Panc1 (cell line): ENCODE measurements around the gene SIGLEC1. TPM values are rescaled to one million over a fixed set of nuclear protein-coding genes. Genes with fewer than 3 reads are reported as not detected.

Experiments
- ATAC-seq: fragments of 200-7000 bp; cut with Tn5 transposase; 2 replicates; pipeline ENCODE4 v1.9.1; 2020; ENCODE audit warnings: mild to moderate bottlenecking, moderate library complexity
- BruUV-seq: library from RNA; stranded (reverse); fragments of 400-500 nt; replicated peaks from 2 replicates; lab custom pipeline; 2021; lab: Mats Ljungman, UMichigan
- CTCF ChIA-PET: fragments of 300-600 bp; sonication (Branson Sonifier 250); formaldehyde crosslinking; loops from one replicate; lab custom pipeline; 2022; ENCODE audit warnings: antibody characterized with exemption; lab: Charles Lee
- POLR2A ChIA-PET: fragments of 300-600 bp; sonication (Branson Sonifier 250); formaldehyde crosslinking; loops from one replicate; lab custom pipeline; 2022; ENCODE audit warnings: antibody characterized with exemption; lab: Charles Lee
- DNase-seq: peaks from one replicate; pipeline ENCODE4 v3.0.0-alpha.2; 2010; ENCODE audit warnings: low read depth, low spot score
- H3K27ac ChIP-seq: 2 replicates; pipeline ENCODE4 v1.5.1; 2011; ENCODE audit warnings: mild to moderate bottlenecking, low read length, inconsistent platforms
- H3K27me3 ChIP-seq: fragments of 200-500 bp; sonication (Bioruptor generic); 2 replicates; pipeline ENCODE4 v1.6.0; 2014; ENCODE audit warnings: low read length, inconsistent platforms; ENCODE audit not compliant: control insufficient read depth, insufficient read depth
- H3K36me3 ChIP-seq: fragments of 200-500 bp; sonication (Bioruptor generic); 2 replicates; pipeline ENCODE4 v1.5.1; 2014; ENCODE audit warnings: inconsistent platforms, mild to moderate bottlenecking, low read length, moderate library complexity; ENCODE audit not compliant: control insufficient read depth, insufficient read depth
- H3K4me1 ChIP-seq: 2 replicates; pipeline ENCODE4 v1.5.1; 2011; ENCODE audit warnings: inconsistent platforms, mild to moderate bottlenecking, low read length, moderate library complexity; ENCODE audit not compliant: control insufficient read depth, insufficient read depth
- H3K4me3 ChIP-seq, 2 experiments: 2 replicates each; pipeline ENCODE4 v1.5.1; 2011 to 2012; ENCODE audit warnings: low read depth in 2 of 2, low read length in 2 of 2, mild to moderate bottlenecking in 2 of 2, inconsistent platforms in 1 of 2, moderate library complexity in 1 of 2
- H3K9me3 ChIP-seq: fragments of 200-500 bp; sonication (Bioruptor generic); 2 replicates; pipeline ENCODE4 v1.5.1; 2014; ENCODE audit warnings: low read depth, mild to moderate bottlenecking, inconsistent platforms, low read length, moderate library complexity; ENCODE audit not compliant: control insufficient read depth, insufficient read depth
- POLR2AphosphoS5 ChIP-seq: IDR thresholded peaks from 2 replicates; pipeline ENCODE4 v1.6.1; 2012; ENCODE audit warnings: mild to moderate bottlenecking, low read depth, low read length, moderate library complexity
- SIN3A ChIP-seq: IDR thresholded peaks from 2 replicates; pipeline ENCODE4 v1.6.1; 2012; ENCODE audit warnings: low read depth, mild to moderate bottlenecking, low read length, moderate library complexity, borderline replicate concordance; ENCODE audit not compliant: insufficient read depth
- TCF7L2 ChIP-seq: IDR thresholded peaks from 2 replicates; pipeline ENCODE4 v1.6.1; 2011; ENCODE audit warnings: mild to moderate bottlenecking, low read depth, low read length, inconsistent platforms
- in situ Hi-C: cut with HindIII; loops from 2 replicates; pipeline ENCODE4 v1.10.0; 2016; ENCODE audit warnings: low sequenced_read_pairs, low pct_unique_long_range_greater_than_20kb
- intact Hi-C: fragments of 100-400 bp; cut with micrococcal nuclease; formaldehyde crosslinking; loops from one replicate; pipeline ENCODE4 v1.10.0; 2022; ENCODE audit not compliant: unreplicated experiment
- total RNA-seq: library from RNA; stranded (reverse); gene quantifications from one replicate; pipeline ENCODE4 v1.2.1, GENCODE V29; 2021; ENCODE audit not compliant: unreplicated experiment
- TF ChIP-seq, protein P1 (sequence below), 2 experiments: IDR thresholded peaks; 2 replicates each; pipeline ENCODE4 v1.6.1; 2011 to 2012; ENCODE audit warnings: low read depth in 2 of 2, control low read depth in 1 of 2, low read length in 1 of 2, mild to moderate bottlenecking in 1 of 2, moderate library complexity in 1 of 2; ENCODE audit not compliant: insufficient read depth in 1 of 2
- TF ChIP-seq, protein P2 (sequence below): fragments of 450-650 bp; IDR thresholded peaks from 2 replicates; pipeline ENCODE4 v1.5.1; 2017; ENCODE audit warnings: mild to moderate bottlenecking

Gene SIGLEC1
- total RNA-seq, 1 experiment from 2014 or later, result 0.03 TPM

GRCh38 chr20:3738111-3739053, 26.0 kb upstream of the SIGLEC1 start:
- no peaks in the 10 kb centered on the region for H3K36me3 ChIP-seq
- no peak overlapping the region for H3K4me3 ChIP-seq
- intact Hi-C loops (no loop called here), in situ Hi-C loops (no loop called here)
- no TSS peak for BruUV-seq
- ChIA-PET POLR2A (interaction anchor here (0.6 kb wide), 1 partner anchor 16 kb away, joined by 11 read pairs; no protein-coding TSS in a partner anchor), CTCF (no interaction called here)
- no peaks in the 10 kb centered on the region for H3K9me3 ChIP-seq
- no peaks in the 10 kb centered on the region for H3K27me3 ChIP-seq
- no peak overlapping the region for H3K27ac ChIP-seq
- TF ChIP-seq POLR2AphosphoS5 (no peak), SIN3A (no peak), TCF7L2 (no peak)
- TF ChIP-seq, protein P1, sequence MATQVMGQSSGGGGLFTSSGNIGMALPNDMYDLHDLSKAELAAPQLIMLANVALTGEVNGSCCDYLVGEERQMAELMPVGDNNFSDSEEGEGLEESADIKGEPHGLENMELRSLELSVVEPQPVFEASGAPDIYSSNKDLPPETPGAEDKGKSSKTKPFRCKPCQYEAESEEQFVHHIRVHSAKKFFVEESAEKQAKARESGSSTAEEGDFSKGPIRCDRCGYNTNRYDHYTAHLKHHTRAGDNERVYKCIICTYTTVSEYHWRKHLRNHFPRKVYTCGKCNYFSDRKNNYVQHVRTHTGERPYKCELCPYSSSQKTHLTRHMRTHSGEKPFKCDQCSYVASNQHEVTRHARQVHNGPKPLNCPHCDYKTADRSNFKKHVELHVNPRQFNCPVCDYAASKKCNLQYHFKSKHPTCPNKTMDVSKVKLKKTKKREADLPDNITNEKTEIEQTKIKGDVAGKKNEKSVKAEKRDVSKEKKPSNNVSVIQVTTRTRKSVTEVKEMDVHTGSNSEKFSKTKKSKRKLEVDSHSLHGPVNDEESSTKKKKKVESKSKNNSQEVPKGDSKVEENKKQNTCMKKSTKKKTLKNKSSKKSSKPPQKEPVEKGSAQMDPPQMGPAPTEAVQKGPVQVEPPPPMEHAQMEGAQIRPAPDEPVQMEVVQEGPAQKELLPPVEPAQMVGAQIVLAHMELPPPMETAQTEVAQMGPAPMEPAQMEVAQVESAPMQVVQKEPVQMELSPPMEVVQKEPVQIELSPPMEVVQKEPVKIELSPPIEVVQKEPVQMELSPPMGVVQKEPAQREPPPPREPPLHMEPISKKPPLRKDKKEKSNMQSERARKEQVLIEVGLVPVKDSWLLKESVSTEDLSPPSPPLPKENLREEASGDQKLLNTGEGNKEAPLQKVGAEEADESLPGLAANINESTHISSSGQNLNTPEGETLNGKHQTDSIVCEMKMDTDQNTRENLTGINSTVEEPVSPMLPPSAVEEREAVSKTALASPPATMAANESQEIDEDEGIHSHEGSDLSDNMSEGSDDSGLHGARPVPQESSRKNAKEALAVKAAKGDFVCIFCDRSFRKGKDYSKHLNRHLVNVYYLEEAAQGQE (IDR thresholded peaks at IDR 0.05; ENCODE audit: insufficient read depth in 1 of 2, low read depth in 2 of 2, low read length in 1 of 2), result no peak
- TF ChIP-seq, protein P2, sequence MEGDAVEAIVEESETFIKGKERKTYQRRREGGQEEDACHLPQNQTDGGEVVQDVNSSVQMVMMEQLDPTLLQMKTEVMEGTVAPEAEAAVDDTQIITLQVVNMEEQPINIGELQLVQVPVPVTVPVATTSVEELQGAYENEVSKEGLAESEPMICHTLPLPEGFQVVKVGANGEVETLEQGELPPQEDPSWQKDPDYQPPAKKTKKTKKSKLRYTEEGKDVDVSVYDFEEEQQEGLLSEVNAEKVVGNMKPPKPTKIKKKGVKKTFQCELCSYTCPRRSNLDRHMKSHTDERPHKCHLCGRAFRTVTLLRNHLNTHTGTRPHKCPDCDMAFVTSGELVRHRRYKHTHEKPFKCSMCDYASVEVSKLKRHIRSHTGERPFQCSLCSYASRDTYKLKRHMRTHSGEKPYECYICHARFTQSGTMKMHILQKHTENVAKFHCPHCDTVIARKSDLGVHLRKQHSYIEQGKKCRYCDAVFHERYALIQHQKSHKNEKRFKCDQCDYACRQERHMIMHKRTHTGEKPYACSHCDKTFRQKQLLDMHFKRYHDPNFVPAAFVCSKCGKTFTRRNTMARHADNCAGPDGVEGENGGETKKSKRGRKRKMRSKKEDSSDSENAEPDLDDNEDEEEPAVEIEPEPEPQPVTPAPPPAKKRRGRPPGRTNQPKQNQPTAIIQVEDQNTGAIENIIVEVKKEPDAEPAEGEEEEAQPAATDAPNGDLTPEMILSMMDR, result no peak
- ATAC-seq (no peak), DNase-seq (no peak)
- peaks cover 6% of the 10 kb centered on the region; the same call in 1 of the 2 replicates for H3K4me1 ChIP-seq

DNA sequence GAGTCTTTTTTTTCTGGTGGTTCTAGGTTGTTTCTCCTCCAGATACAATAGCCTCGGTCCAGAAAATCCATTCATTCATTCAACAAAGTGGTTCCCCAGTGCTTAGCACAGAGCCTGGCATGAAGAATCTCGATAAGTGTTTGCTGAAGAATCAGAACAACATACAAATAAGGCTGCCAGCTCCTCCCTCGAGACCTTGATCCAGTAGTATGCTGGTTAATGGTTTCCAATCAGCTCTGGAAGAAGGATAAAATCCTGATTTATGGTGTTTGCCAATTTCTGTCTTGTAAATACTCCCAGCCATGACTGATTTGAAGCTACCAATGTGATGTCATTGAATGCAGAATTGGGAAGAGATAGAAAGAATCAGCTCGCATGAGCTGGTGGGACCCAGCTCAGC, 23.4 kb upstream of the SIGLEC1 start:
- POLR2A ChIA-PET, result no interaction called here
- ATAC-seq (no peak), DNase-seq (no peak)
- Histone ChIP-seq H3K4me3 (no peak overlapping the region), H3K27ac (no peak overlapping the region), H3K4me1 (peaks cover 6% of the 10 kb centered on the region; the same call in 1 of the 2 replicates), H3K36me3 (no peaks in the 10 kb centered on the region), H3K9me3 (no peaks in the 10 kb centered on the region), H3K27me3 (no peaks in the 10 kb centered on the region)
- CTCF ChIA-PET, result interaction anchor here (1.1 kb wide), 1 partner anchor 10 kb away, joined by 5 read pairs; no protein-coding TSS in a partner anchor
- no peak for TF ChIP-seq TCF7L2
- TF ChIP-seq, protein P1 (IDR thresholded peaks at IDR 0.05; ENCODE audit: insufficient read depth in 1 of 2, low read depth in 2 of 2, low read length in 1 of 2), result no peak
- no peak for TF ChIP-seq POLR2AphosphoS5
- in situ Hi-C loops (no loop called here), intact Hi-C loops (no loop called here)
- no TSS peak for BruUV-seq
